AG04450 (cell line): Measurements from ENCODE around the gene SLC6A6. TPM values are rescaled to one million over a fixed set of nuclear protein-coding genes. Genes with fewer than 3 reads are reported as not detected.

Experiments used
- CTCF ChIA-PET: fragments of 300-600, 350-600 bp; formaldehyde crosslinking; extraction: SDS; loops from one replicate; lab custom pipeline; 2022; ENCODE audit warnings: antibody characterized with exemption, inconsistent platforms; lab: Charles Lee
- POLR2A ChIA-PET: fragments of 350-600 bp; formaldehyde crosslinking; extraction: SDS; loops from one replicate; lab custom pipeline; 2021; ENCODE audit warnings: antibody characterized with exemption, inconsistent platforms; lab: Yijun Ruan, JAX
- DNase-seq: peaks from one replicate; pipeline ENCODE4 v3.0.0-alpha.2; 2011; ENCODE audit warnings: low read depth, low spot score
- H3K27ac ChIP-seq: one replicate; pipeline ENCODE4 v1.5.1; 2012; ENCODE audit warnings: low read depth, low read length, control low read depth
- H3K27me3 ChIP-seq: one replicate; pipeline ENCODE4 v1.6.0; 2012; ENCODE audit warnings: low read length; ENCODE audit not compliant: control insufficient read depth, insufficient read depth
- H3K4me3 ChIP-seq: 2 replicates; pipeline ENCODE4 v1.5.1; 2011; ENCODE audit warnings: mild to moderate bottlenecking, low read depth, low read length, control low read depth
- H3K9me3 ChIP-seq: 2 replicates; pipeline ENCODE4 v1.5.1; 2012; ENCODE audit warnings: low read length; ENCODE audit not compliant: control insufficient read depth, insufficient read depth
- polyA plus RNA-seq: library from polyadenylated mRNA; depleted of rRNA; stranded (reverse); fragments of >200 nt; gene quantifications from 2 replicates; pipeline ENCODE4 v1.2.3, GENCODE V29; 2011
- TF ChIP-seq, protein P1 (sequence below): IDR thresholded peaks from 2 replicates; pipeline ENCODE4 v1.5.1; 2011; ENCODE audit warnings: low read depth, low read length, control low read depth, inconsistent platforms

Gene SLC6A6
- polyA plus RNA-seq, 1 experiment, result 30.8 TPM

- ChIA-PET CTCF (interaction anchor here (0.5 to 1.5 kb wide), 3 partner anchors 19 to 287 kb away, joined by 4 to 7 read pairs (median 4); no protein-coding TSS in a partner anchor), POLR2A (no interaction called here)
- no peaks in the 10 kb centered on the region for H3K27me3 ChIP-seq
- no peak overlapping the region for H3K4me3 ChIP-seq
- DNase-seq, result no peak
- H3K9me3 ChIP-seq, result no peaks in the 10 kb centered on the region
- TF ChIP-seq, protein P1, sequence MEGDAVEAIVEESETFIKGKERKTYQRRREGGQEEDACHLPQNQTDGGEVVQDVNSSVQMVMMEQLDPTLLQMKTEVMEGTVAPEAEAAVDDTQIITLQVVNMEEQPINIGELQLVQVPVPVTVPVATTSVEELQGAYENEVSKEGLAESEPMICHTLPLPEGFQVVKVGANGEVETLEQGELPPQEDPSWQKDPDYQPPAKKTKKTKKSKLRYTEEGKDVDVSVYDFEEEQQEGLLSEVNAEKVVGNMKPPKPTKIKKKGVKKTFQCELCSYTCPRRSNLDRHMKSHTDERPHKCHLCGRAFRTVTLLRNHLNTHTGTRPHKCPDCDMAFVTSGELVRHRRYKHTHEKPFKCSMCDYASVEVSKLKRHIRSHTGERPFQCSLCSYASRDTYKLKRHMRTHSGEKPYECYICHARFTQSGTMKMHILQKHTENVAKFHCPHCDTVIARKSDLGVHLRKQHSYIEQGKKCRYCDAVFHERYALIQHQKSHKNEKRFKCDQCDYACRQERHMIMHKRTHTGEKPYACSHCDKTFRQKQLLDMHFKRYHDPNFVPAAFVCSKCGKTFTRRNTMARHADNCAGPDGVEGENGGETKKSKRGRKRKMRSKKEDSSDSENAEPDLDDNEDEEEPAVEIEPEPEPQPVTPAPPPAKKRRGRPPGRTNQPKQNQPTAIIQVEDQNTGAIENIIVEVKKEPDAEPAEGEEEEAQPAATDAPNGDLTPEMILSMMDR, result no peak
- no peak overlapping the region for H3K27ac ChIP-seq
Measured at GRCh38 chr3:14490255-14490654, 87.8 kb downstream of the SLC6A6 start.

DNA sequence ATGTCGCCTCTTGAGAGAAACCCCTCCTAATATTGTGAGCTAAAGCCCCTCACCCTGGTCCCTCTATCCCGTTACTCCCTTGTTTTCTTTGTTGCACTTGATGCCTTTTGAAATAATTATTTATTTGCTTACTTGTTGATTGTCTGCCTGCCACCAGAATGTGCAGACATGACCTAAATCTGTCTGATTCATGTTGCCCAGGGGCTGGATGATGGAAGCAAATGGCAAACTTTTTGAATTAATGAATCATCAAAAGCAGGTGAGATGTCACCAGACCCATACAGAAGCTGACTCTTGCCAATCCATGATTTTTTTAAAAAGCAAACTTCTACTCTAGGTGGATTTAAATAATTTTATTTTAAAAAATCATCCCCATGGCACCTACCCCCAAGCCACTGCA, 88.4 kb downstream of the SLC6A6 start:
- no peaks in the 10 kb centered on the region for H3K9me3 ChIP-seq
- TF ChIP-seq, protein P1, result no peak
- H3K27me3 ChIP-seq, result no peaks in the 10 kb centered on the region
- no peak for DNase-seq
- CTCF ChIA-PET, result interaction anchor here (1.5 kb wide), 2 partner anchors 18 to 287 kb away, joined by 4 read pairs; no protein-coding TSS in a partner anchor
- POLR2A ChIA-PET, result no interaction called here
- no peak overlapping the region for H3K4me3 ChIP-seq
- no peak overlapping the region for H3K27ac ChIP-seq

- no peak for DNase-seq
- CTCF ChIA-PET, result interaction anchor here (1.5 kb wide), 2 partner anchors 18 to 288 kb away, joined by 4 read pairs; no protein-coding TSS in a partner anchor
- peaks cover under 1% of the 10 kb centered on the region for H3K27me3 ChIP-seq
Measured at GRCh38 chr3:14491396-14492190, 89.2 kb downstream of the SLC6A6 start.

DNA sequence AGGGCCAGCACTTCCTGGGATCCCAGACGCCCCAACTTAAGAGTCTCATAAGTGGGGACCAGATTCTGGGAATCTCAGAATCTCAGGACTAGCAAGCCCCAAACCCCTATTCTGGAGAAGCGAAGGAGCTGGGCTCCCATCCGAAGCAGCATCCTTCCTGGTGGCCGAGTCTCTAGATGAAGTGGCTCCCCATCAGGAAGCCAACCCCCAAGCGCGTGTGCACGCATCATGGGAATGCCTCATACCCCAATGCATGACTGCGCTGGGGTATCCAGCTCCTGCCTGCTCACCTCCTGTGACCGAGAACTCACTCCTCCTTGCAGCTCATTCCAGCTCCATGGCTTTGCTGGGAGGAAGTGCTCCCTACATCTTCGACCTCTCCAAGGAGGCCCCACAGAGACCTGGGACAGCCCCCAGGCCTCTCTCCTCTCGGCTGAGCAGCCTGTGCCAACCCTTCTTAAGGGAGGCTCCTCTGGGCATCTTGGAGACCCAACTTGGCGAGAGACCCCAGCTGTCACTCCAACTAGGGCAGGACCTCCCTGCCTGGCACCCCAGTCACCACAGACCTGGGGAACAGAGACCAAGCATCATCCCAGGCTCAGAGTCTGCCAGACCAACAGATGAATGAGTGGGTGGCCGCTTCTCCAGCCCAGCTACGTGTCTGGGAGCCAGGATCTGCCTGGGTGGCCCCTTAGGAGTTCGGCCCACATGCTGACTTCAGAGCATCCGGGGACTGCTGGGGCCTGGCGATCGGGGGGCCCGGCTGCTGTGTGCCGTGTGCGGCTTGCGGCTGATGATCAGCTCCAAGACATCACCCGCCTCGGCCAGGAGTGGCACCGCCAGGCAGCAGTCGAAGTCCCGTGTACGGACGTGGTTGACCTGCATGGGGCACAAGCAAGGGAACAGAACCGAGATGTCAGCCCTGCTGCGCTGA, 90.8 kb downstream of the SLC6A6 start:
- no peak overlapping the region for H3K27ac ChIP-seq
- TF ChIP-seq, protein P1, result no peak
- ChIA-PET POLR2A (no interaction called here), CTCF (no interaction called here)
- H3K9me3 ChIP-seq, result no peaks in the 10 kb centered on the region
- H3K27me3 ChIP-seq, result peaks cover 5% of the 10 kb centered on the region
- DNase-seq, result no peak
- no peak overlapping the region for H3K4me3 ChIP-seq

More at GRCh38 chr3:14491396-14492190, 89.2 kb downstream of the SLC6A6 start:
- TF ChIP-seq, protein P1, result no peak
- Histone ChIP-seq H3K27ac (no peak overlapping the region), H3K9me3 (no peaks in the 10 kb centered on the region), H3K4me3 (no peak overlapping the region)
- POLR2A ChIA-PET, result no interaction called here
